ENCODE measurements around the gene GNAT3. TPM values are rescaled to one million over a fixed set of nuclear protein-coding genes. Genes with fewer than 3 reads are reported as not detected.

The GNAT3 gene
- total RNA-seq, 1 donor = not detected

DNA sequence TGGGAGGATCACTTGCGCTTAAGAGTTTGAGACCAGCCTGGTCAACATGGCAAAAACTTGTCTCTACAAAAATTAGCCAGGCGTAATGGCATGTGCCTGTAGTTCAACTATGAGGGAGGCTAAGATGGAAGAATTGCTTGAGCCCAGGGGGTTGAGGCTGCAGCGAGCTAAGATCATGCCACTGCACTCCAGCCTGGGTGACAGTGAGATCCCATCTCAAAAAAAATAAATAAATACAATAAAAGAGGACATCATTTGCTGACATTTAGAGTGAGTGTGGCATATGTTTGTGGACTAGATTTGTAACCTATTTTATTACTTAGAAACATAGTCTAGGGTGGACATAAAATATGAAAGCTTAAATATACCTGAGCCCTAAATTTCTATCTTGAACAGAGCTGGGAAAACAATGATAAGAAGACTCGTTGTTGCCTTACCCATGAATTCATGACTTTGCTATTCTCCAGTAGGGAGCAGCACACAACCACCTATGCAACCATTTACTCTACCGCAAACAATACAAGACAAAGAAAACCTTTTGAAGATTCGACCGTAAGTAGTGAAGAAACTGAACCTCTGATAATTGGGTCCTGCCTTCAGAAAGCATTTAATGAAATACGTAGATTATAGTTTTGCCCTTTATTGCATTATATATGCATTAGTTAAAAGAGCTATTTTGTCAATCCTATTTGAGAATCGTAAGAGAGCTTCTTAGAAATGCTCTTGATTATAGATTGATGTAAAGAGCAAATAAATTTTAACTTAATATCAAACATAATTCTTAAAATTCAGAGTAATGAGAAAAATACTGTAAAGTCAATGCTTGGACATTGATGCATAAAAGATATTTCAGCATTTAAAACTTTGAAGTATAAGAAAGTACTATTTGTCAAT, 83.5 kb downstream of the GNAT3 start:
- Histone ChIP-seq H3K9me3 (ENCODE audit: low read depth, low read length) (no peaks in the 10 kb centered on the region), H3K4me1 (ENCODE audit: insufficient read depth, low read length) (peaks cover 3% of the 10 kb centered on the region)

DNA sequence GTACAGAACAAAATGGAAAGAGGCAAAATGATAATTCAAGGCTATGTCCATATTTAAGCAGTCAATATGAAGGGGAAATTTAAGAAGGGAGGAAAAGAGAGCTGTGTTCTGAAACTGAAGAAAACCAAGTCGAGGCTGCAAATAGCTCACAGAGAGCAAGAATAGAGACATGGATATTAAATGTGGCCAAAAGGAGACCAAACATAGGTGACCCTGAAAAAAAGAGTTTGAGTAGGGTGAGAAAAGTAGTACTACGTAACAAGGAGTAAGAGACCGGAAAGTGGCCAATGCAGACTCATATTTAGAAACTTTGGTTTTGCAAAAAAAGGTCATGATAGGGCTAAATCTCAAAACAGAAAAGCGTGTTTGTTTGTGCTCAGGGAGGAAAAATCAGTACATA, 84.6 kb downstream of the GNAT3 start:
- no peaks in the 10 kb centered on the region for H3K27me3 ChIP-seq (ENCODE audit: insufficient read depth, low read length)
- H3K9me3 ChIP-seq (ENCODE audit: low read depth, low read length) = no peaks in the 10 kb centered on the region
- H3K4me3 ChIP-seq (ENCODE audit: low read length) = no peak overlapping the region
- no peaks in the 10 kb centered on the region for H3K4me1 ChIP-seq (ENCODE audit: insufficient read depth, low read length)

More for the DNA sequence above, 83.5 kb downstream of the GNAT3 start:
- no peak overlapping the region for H3K4me3 ChIP-seq (ENCODE audit: low read length)
- H3K27me3 ChIP-seq (ENCODE audit: insufficient read depth, low read length) = no peaks in the 10 kb centered on the region

DNA sequence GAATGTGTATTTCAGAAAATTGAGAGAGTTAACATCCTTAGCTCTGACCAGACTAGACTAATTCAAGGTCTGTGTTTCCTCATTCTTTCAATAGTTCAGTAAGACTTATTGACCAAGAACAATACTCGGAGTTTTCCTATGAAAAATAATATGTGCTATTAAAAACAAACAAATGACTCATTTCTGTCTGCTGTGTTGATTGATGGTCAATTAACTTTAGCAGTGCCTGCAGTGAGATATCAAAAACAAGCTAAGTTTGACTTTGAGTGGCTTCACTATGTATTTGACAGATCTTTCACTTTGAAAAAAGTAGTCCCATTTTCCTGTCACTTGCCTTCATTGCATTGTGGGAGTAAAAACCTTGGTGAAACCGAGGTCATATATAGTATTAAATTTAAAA, 91.0 kb downstream of the GNAT3 start:
- Histone ChIP-seq H3K4me3 (ENCODE audit: low read length) (no peak overlapping the region), H3K4me1 (ENCODE audit: insufficient read depth, low read length) (no peaks in the 10 kb centered on the region), H3K9me3 (ENCODE audit: low read depth, low read length) (no peaks in the 10 kb centered on the region), H3K27me3 (ENCODE audit: insufficient read depth, low read length) (no peaks in the 10 kb centered on the region)

DNA sequence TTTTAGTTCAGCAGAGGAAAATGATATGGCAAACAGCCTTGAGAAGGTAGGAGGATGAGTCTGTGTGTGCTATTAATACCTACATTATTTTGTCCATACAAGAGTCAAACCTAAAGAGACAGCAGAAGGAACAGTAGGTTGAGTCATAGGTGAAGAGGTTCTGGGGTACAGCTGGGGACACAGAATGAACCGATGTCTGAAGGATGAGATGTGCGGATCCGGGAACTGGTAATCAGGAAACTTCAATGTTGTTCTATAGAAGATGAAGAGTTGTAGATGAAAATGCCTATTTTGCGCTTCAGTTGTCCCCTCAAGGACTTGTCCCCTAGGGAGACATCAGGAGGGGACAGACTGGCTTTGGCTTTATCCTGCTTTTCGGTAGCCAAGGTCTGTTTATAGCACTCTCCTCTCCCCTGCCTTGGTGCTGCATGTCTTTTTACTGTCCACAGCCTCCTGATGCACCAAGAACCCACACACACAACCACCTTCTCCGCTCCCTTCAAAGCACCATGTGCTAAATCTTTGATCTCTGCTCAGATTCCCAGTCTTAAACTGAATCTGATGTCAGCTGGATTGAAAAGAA, 94.6 kb downstream of the GNAT3 start:
- no peaks in the 10 kb centered on the region for H3K9me3 ChIP-seq (ENCODE audit: low read depth, low read length)
- H3K27me3 ChIP-seq (ENCODE audit: insufficient read depth, low read length) = no peaks in the 10 kb centered on the region
- no peaks in the 10 kb centered on the region for H3K4me1 ChIP-seq (ENCODE audit: insufficient read depth, low read length)
- no peak overlapping the region for H3K4me3 ChIP-seq (ENCODE audit: low read length)

DNA sequence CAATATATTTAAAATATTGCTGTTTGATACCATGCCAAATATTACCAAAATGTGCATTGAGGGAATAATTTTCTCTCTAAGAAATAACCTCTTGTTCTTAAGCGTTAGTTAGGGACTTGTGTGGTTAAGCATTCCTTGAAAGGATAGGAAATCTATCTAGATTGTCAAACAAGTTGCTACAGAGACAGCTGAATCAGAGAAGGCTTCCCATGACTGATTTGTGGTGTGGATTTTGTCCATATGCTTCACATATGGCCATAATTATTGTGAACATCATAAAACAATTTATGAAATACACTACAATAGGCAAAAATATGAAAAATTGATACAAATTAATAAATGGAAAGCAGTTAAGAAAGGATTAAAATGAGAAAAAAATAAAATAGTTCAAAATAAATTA, 96.3 kb downstream of the GNAT3 start:
- Histone ChIP-seq H3K27me3 (ENCODE audit: insufficient read depth, low read length) (no peaks in the 10 kb centered on the region), H3K9me3 (ENCODE audit: low read depth, low read length) (no peaks in the 10 kb centered on the region), H3K4me3 (ENCODE audit: low read length) (no peak overlapping the region), H3K4me1 (ENCODE audit: insufficient read depth, low read length) (no peaks in the 10 kb centered on the region)

DNA sequence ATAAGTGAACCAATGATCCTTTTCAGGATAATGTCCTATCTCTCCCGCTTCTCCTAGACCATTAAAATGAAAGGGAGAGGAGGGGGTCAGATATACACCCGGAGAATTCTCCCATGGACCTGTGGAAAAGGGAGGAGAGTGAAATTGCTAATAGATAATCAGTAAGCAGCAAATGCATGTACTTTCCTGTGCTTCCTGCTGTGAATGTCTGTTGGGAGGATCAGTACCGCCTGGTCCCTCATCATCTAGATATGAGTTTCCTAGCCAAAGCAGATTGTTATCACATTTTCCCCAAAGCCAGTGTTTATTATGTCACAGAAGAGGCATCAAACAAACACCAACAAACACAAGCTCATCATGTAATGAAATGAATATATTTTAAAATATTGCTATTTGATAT, 96.8 kb downstream of the GNAT3 start:
- no peaks in the 10 kb centered on the region for H3K27me3 ChIP-seq (ENCODE audit: insufficient read depth, low read length)
- no peak overlapping the region for H3K4me3 ChIP-seq (ENCODE audit: low read length)
- H3K9me3 ChIP-seq (ENCODE audit: low read depth, low read length) = no peaks in the 10 kb centered on the region
- H3K4me1 ChIP-seq (ENCODE audit: insufficient read depth, low read length) = no peaks in the 10 kb centered on the region

DNA sequence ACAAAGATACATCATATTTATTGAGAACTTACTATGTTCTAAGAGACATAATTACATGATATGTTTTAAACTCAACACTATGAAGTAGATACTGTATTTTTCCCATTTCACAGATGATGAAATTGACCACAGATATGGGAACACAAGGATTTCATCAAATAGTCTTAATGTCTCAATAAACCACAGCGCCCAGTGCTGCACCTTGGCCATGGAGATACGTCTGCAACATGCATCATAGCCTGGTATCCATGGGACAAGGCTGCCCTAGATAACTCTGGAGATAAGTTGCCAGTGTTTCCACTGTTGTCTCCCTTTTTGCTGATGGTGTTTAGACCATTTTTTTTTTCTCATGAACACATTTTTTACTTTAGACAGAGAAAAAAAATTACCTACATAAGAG, 97.5 kb downstream of the GNAT3 start:
- Histone ChIP-seq H3K4me3 (ENCODE audit: low read length) (no peak overlapping the region), H3K27me3 (ENCODE audit: insufficient read depth, low read length) (no peaks in the 10 kb centered on the region), H3K9me3 (ENCODE audit: low read depth, low read length) (no peaks in the 10 kb centered on the region), H3K4me1 (ENCODE audit: insufficient read depth, low read length) (no peaks in the 10 kb centered on the region)

DNA sequence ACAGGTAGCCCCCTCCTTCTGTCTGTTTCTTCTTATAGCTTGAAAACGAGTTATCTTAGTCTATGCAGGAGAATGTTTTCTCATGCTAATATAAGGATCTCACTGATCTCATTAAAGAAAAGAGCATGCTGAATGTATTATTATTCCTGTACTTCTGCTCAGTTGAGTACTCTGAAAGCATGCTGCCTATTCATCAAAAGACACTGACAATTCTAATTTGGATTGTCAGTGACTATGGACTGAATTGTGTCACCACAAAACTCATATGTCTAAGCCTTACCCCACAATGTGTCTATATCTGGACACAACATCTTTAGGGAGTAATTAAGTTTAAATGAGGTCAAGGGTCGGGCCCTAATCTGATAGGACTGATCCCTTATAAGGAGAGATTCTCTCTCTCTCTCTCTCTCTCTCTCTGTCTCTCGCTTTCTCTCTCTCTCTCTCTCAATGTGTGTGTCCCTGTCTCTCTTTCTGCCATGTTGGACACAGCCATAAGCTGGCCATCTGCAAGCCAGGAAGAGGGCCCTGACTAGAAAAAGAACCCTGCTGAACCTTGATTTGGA, 98.4 kb downstream of the GNAT3 start:
- no peak overlapping the region for H3K4me3 ChIP-seq (ENCODE audit: low read length)
- H3K4me1 ChIP-seq (ENCODE audit: insufficient read depth, low read length) = no peaks in the 10 kb centered on the region

DNA sequence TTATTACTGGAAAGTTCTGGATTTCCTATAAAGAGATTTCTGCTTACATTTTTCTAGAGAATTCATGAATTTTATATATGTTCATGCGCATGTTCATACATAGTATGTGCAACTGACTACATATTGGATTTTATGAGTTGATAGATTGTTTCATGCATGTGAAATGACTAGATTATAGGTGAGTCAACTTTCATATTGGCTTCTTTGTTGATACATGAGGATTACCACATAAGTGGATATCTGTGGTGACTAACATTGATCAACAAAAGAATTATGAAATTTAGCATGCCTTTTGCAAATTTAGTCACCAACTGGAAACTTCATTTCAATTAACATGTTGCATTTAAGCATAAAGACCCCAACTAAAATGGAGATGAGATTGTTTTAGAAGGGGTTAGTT, 99.0 kb downstream of the GNAT3 start:
- Histone ChIP-seq H3K9me3 (ENCODE audit: low read depth, low read length) (no peaks in the 10 kb centered on the region), H3K4me3 (ENCODE audit: low read length) (no peak overlapping the region), H3K27me3 (ENCODE audit: insufficient read depth, low read length) (no peaks in the 10 kb centered on the region), H3K4me1 (ENCODE audit: insufficient read depth, low read length) (no peaks in the 10 kb centered on the region)

More for the DNA sequence above, 98.4 kb downstream of the GNAT3 start:
- H3K27me3 ChIP-seq (ENCODE audit: insufficient read depth, low read length) = no peaks in the 10 kb centered on the region
- no peaks in the 10 kb centered on the region for H3K9me3 ChIP-seq (ENCODE audit: low read depth, low read length)

DNA sequence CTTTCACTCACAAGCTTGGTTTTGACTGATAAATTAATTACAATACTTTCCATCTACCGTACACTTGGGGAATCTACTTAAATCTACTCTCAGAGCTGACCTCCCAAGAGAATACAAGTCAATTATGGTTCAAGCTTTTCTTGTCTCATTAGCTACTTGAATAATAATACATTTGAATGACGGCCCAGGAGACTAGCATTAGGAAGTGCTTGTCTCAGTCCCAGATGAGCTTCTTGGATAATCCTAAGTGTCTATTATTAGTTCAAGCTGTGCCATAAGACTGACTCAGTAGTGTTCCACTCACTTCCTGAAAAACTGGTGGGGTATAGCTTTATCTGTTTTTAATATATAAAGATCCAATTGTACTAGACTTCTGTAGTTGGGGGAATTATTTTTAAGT, 100.2 kb downstream of the GNAT3 start:
- Histone ChIP-seq H3K27me3 (ENCODE audit: insufficient read depth, low read length) (no peaks in the 10 kb centered on the region), H3K9me3 (ENCODE audit: low read depth, low read length) (no peaks in the 10 kb centered on the region), H3K4me1 (ENCODE audit: insufficient read depth, low read length) (no peaks in the 10 kb centered on the region), H3K4me3 (ENCODE audit: low read length) (no peak overlapping the region)

DNA sequence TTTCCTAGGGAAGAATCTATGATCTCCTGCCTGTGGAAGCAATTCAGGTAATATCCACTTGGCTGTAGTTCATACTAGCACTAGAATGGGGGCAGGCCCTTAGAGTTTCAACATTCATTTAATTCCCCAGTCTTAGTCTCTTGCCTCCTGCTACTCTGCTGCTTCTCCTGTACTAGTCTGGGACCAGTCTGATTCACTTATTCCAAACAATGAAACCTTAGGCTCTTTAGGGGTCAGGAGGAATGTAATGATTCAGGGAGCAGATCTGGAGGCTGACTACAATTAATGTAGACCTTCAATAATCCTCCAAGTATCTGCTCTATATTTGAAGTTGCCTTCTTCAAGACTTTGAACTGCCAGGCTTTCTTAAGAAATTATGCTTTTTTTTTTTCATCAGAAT, 101.8 kb downstream of the GNAT3 start:
- H3K27me3 ChIP-seq (ENCODE audit: insufficient read depth, low read length) = no peaks in the 10 kb centered on the region
- no peaks in the 10 kb centered on the region for H3K9me3 ChIP-seq (ENCODE audit: low read depth, low read length)
- H3K4me3 ChIP-seq (ENCODE audit: low read length) = no peak overlapping the region
- H3K4me1 ChIP-seq (ENCODE audit: insufficient read depth, low read length) = no peaks in the 10 kb centered on the region

Other genes with a start within 250 kb of the GNAT3 start
- gene CD36, start 126.6 kb upstream of the GNAT3 start, total RNA-seq = 364 TPM

Measured in mononuclear cell (primary cell).